ENCODE measurements around the gene ST13.

Gene ST13

GRCh38 chr22:40813912-40814315 is 42.5 kb downstream of the ST13 start:
- TF ChIP-seq CTCF (IDR thresholded peaks at IDR 0.05; ENCODE audit: control extremely low read depth, extremely low read depth, low read depth, missing control alignments), result no peak
- POLR2A ChIA-PET, result no interaction called here
- CTCF ChIA-PET, result interaction anchor here (1.0 to 1.9 kb wide), 2 partner anchors 35 to 377 kb away, joined by 3 to 4 read pairs; no protein-coding TSS in a partner anchor
- no peak for DNase-seq (ENCODE audit: extremely low spot score)

- CTCF ChIA-PET, result interaction anchor here (0.7 kb wide), 1 partner anchor 9 kb away, joined by 3 read pairs; no protein-coding TSS in a partner anchor
- no peak for TF ChIP-seq CTCF (IDR thresholded peaks at IDR 0.05; ENCODE audit: control extremely low read depth, extremely low read depth, low read depth, missing control alignments)
- POLR2A ChIA-PET, result no interaction called here
- DNase-seq (ENCODE audit: extremely low spot score), result no peak
Observed at GRCh38 chr22:40808018-40808841, 48.2 kb downstream of the ST13 start.

- CTCF ChIA-PET, result no interaction called here
- POLR2A ChIA-PET, result no interaction called here
- no peak for TF ChIP-seq CTCF (IDR thresholded peaks at IDR 0.05; ENCODE audit: control extremely low read depth, extremely low read depth, low read depth, missing control alignments)
- no peak for DNase-seq (ENCODE audit: extremely low spot score)
Observed at GRCh38 chr22:40806711-40807110, 49.7 kb downstream of the ST13 start.

GRCh38 chr22:40805699-40806203 is 50.7 kb downstream of the ST13 start:
- no peak for TF ChIP-seq CTCF (IDR thresholded peaks at IDR 0.05; ENCODE audit: control extremely low read depth, extremely low read depth, low read depth, missing control alignments)
- ChIA-PET CTCF (interaction anchor here (1.3 kb wide), 1 partner anchor 10 kb away, joined by 3 read pairs; no protein-coding TSS in a partner anchor), POLR2A (interaction anchor here (0.5 kb wide), 1 partner anchor 13 kb away, joined by 4 read pairs; the partner anchor contains the start of gene SLC25A17)
- DNase-seq (ENCODE audit: extremely low spot score), result no peak

- ChIA-PET CTCF (interaction anchor here (1.3 to 1.8 kb wide), 2 partner anchors 11 to 12 kb away, joined by 3 to 4 read pairs; no protein-coding TSS in a partner anchor), POLR2A (no interaction called here)
- TF ChIP-seq CTCF (IDR thresholded peaks at IDR 0.05; ENCODE audit: control extremely low read depth, extremely low read depth, low read depth, missing control alignments), result no peak
- no peak for DNase-seq (ENCODE audit: extremely low spot score)
Observed at GRCh38 chr22:40805239-40805638, 51.2 kb downstream of the ST13 start.

GRCh38 chr22:40803321-40803720 is 53.1 kb downstream of the ST13 start:
- CTCF ChIA-PET, result interaction anchor here (0.6 to 1.8 kb wide), 3 partner anchors 14 to 158 kb away, joined by 3 to 4 read pairs (median 3); no protein-coding TSS in a partner anchor
- TF ChIP-seq CTCF (IDR thresholded peaks at IDR 0.05; ENCODE audit: control extremely low read depth, extremely low read depth, low read depth, missing control alignments), result no peak
- no peak for DNase-seq (ENCODE audit: extremely low spot score)
- POLR2A ChIA-PET, result no interaction called here
